GM21528 (cell line): Measurements from ENCODE around the gene SDC1.

Experiments used
- ATAC-seq: cut with Tn5 transposase; IDR thresholded peaks from one replicate; pipeline ENCODE4 v1.9.1; 2021; ENCODE audit warnings: mild to moderate bottlenecking, moderate library complexity; ENCODE audit not compliant: unreplicated experiment, low FRiP score

SDC1 gene

GRCh38 chr2:20173496-20174402, 51.2 kb downstream of the SDC1 start:
- ATAC-seq = no peak

DNA sequence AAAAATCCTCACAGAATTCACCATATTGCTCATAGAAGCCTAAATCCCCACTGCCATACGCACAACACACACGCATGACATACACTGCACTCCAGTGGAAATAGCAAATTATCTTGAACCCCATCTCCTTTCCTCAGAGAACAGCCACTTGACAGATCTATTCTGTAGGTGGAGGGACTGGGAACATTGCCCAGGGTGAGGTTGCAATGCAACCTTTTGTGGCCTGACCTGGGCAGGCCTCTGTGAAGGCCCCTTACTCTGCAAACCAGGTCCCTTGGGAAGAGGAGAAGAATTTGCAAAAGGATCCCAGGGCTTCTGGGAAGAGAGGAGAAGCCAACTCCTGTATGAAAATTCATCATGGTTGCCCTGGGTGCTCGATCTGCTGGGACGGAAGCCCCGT, 51.9 kb downstream of the SDC1 start:
- ATAC-seq = no peak

DNA sequence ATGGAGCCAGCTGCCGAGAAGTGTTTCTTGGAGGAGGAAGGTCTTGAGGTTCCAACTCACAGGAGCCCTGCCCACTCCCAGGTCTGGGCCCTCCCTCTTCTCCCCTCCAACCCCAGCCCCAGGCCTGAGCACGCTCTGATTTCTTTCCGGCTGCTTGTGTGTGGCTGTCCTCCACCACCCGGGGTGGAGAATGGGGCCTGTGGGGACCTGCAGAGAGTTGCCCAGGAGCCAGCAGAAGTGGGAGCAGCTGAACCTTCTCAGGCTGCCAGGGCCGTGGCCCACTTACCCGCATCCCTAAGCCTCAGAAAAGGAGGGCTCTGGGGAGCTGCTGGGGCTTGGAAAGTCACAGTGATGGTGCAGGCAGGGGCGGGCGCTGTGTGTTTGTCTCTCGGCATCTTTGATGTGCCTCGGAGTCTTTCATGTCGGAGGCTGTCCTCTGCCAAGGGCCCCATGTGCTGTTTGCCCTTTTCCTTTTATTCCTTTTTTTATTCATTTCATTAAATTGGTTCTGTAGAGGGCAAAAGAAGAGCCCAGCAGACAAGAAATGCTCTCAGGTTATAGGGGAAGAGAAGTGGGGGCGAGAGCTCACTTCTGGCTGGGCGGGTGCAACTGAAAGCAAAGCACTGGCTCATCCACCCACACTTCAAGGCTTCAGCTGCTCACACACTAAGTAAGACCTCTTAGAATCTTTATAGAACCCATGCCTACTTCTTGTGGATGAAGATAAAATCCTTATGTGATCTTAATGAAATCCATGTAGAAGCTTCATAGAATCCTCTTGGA, 52.5 kb downstream of the SDC1 start:
- ATAC-seq = no peak

DNA sequence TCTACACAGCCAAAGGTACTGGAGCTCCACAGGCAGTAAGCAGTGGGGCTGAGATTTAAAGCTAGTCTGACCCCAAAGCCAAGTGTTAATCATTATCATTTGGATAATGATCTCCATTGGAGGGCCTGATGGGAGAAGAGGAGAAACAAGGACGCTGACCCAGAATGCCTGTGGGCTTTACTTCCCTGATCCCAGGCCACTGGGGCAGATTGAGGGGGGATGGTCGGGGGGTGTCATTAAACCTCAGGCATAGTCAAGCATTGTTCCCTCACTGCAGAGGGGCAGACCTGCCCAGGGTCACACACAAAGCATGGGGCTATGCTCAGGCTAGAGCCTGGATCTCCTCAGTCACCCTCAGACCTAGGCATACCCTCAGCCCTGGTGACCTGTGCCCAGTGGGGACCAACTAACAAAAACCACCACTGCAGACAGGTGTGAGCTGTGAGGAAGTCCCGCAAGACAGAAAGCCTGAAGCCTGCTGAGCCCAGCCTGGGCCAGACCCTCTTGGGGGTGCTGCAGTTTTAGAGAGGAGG, 53.4 kb downstream of the SDC1 start:
- ATAC-seq = no peak

- ATAC-seq = no peak
Measured at GRCh38 chr2:20170704-20171250, 54.2 kb downstream of the SDC1 start.

DNA sequence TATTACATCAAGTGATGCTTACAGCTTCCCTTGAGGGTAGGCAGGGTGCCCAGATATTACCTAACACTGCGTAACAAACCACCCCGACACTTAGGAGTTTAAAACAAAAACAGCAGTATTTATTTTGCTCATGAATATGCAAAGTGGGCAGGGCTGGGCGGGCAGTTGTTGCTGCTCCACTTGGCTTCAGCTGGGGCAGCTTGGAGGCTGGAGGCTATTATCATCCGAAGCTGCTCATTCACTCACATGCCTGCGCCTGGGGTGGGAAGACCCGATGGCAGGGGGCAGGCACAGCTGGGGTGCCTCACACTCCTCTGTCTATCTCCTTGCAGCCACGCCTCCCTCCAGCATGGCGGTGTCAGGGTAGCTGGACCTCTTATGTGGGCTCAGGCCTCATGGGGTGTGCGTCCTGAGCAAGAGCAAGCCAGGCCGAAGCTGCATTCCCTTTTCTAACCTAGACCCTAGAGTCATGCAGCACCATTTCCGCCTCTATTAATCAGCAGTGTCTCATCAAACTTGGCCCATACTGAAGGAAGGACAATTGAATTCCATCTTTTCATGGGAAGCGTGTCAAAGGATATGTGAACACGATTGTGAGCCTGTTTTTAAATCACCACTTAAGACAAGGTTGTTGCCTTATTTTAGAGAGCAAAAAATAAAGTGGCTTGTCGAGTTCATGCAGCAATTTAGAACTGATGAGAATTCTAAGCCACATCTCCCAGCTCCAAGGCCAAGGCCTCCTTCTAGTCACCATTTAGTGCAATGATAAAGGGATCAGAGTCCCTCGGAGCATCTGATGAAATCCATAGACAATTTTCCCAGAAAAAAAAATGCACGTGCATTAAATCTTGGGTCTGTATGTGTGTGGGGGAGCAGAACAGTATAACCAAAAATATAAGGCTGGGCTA, 54.9 kb downstream of the SDC1 start:
- ATAC-seq = no peak

DNA sequence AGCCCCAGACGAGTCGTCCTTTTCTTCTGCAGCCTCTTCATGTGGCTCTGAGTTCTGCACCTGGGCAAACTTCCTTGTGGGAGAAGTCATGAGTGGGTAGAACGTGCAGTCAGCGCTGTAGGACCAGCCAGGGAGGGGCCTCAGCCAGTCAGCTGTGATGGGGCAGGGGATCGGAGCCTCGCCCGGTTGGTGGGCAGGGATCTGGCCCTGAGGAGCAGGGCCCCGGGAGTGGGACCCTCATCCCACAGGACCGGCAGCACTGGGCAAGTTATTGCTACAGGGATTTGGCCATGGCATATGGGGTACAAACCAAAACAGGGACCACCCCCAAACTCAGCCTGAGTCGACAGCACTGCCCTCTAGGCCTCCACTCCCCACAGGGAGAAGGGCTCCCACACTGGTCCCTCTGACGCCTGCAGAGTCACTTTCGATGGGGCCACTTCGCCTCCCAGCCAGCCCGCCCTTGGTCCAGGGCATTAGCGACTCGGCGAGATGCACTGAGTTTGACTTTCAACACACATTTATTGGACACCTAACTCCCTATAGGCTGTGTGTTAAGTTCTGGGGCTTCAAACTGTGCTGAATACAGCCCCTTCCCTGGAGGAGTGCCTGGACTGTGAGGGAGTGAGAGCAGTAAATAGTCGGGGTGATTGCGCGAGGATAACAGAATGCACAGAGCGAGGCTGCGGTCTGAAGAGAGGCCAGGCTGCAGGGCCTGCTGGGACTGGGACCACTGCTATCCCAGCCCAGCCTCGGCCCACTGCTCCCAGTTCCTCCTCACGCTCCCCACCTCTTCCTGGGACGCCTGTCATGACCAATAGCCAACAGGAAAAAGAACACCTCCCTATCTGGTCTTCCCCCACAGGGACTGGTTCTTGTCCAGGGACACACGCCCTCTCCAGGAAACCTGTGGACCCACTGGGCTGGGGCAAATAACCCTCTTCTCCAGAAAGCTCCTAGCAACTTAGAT, 55.9 kb downstream of the SDC1 start:
- ATAC-seq = no peak

- no peak for ATAC-seq
Measured at GRCh38 chr2:20168048-20168726, 56.7 kb downstream of the SDC1 start.

DNA sequence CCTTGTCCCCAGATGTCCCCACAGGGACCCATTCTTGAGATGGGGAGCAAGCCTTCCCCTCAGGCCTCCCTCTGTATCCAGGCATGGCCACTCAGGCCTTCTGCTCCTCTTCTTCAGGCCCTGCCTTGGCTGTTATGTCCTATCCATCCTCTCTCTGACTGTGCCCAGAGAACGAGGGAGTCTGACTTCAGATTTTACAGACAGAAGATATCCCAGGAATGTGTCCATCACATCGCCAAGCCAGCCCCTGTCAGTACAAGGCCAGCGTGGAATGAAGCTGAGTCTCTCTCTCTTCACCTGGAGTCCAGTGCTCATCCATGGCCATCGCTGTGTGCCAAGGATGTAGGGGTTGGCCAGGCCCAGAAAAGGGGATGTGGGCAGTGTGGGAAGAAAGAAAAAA, 57.6 kb downstream of the SDC1 start:
- ATAC-seq = no peak

DNA sequence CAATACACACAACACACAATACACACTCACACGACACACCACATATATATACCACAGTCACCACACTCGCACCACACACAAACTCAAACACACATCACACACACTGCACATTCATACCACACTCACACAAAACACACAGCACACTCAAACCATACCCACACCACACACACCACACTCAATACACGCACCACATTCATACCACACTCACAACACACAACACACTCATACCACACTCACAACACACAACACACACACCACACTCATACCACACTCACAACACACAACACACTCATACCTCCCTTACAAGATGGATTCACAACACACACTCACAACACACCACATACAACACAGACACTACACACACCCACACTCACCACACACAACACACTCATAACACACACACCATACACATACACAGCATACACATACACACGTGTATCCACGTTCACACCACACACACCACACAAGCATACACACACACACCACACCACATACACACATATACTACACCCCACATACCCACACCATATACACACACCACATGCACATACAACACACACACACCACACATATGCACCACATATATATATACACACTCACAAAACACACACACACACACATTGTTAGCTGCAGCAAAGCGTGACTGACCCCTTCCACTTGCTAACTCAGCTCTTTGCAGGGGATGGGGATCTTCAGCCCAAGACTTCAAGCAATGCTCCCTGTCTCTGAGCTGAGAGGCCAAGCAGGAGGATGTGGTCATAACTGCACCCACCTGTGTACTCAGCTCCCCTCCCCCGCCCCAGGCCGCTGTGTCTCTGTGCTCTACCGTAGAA, 59.0 kb downstream of the SDC1 start:
- no peak for ATAC-seq

GRCh38 chr2:20164734-20165478, 60.0 kb downstream of the SDC1 start:
- no peak for ATAC-seq

GRCh38 chr2:20164061-20164733, 60.7 kb downstream of the SDC1 start:
- no peak for ATAC-seq

GRCh38 chr2:20159411-20160070, 65.4 kb downstream of the SDC1 start:
- no peak for ATAC-seq

- no peak for ATAC-seq
Measured at GRCh38 chr2:20157193-20157891, 67.6 kb downstream of the SDC1 start.

DNA sequence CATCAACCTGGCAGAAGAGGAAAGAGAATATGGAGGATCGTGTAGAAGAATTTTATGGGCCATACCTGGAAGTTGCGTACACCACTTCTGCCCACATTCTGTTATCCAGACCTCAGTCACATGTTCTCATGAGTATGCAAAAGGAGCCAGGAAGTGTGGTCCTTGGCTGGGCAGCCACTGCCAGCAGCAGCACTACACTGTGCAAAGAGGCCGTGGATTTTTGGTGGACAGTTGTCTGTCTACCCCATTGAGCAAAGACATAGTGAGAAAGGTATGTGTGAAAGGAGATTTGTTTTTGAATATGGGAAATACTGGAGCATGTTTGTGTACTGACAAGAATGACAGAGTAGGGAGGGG, 68.1 kb downstream of the SDC1 start:
- ATAC-seq = no peak
